ENCODE data around the gene SLC25A23. TPM values are rescaled to one million over a fixed set of nuclear protein-coding genes. Genes with fewer than 3 reads are reported as not detected.

The SLC25A23 gene
- total RNA-seq, 1 donor from 2014 or later: 51.4 TPM

- intact Hi-C loops (cut with DNase I): no loop called here
- ATAC-seq (no peak), DNase-seq (no peak)
- TF ChIP-seq CTCF (IDR thresholded peaks at IDR 0.05): no peak
- Histone ChIP-seq H3K4me3 (no peak overlapping the region), H3K9me3 (peaks cover 4% of the 10 kb centered on the region), H3K27me3 (no peaks in the 10 kb centered on the region), H3K36me3 (no peaks in the 10 kb centered on the region), H3K4me1 (no peaks in the 10 kb centered on the region), H3K27ac (no peak overlapping the region)
Measured at GRCh38 chr19:6450166-6450565, 9.4 kb downstream of the SLC25A23 start.

GRCh38 chr19:6448045-6448444, 11.5 kb downstream of the SLC25A23 start:
- TF ChIP-seq CTCF (IDR thresholded peaks at IDR 0.05): no peak
- DNase-seq (no peak), ATAC-seq (no peak)
- Histone ChIP-seq H3K9me3 (no peaks in the 10 kb centered on the region), H3K27ac (no peak overlapping the region), H3K4me3 (no peak overlapping the region), H3K4me1 (no peaks in the 10 kb centered on the region), H3K27me3 (no peaks in the 10 kb centered on the region), H3K36me3 (no peaks in the 10 kb centered on the region)
- intact Hi-C loops (cut with DNase I): no loop called here

- TF ChIP-seq CTCF (IDR thresholded peaks at IDR 0.05): no peak
- no peaks in the 10 kb centered on the region for H3K4me1 ChIP-seq
- no peaks in the 10 kb centered on the region for H3K27me3 ChIP-seq
- no peak for DNase-seq
- H3K27ac ChIP-seq: no peak overlapping the region
- no peaks in the 10 kb centered on the region for H3K36me3 ChIP-seq
- intact Hi-C loops (cut with DNase I): no loop called here
- no peaks in the 10 kb centered on the region for H3K9me3 ChIP-seq
- no peak for ATAC-seq
- no peak overlapping the region for H3K4me3 ChIP-seq
Measured at GRCh38 chr19:6446452-6446851, 13.1 kb downstream of the SLC25A23 start.

- ATAC-seq (no peak), DNase-seq (no peak)
- Histone ChIP-seq H3K27me3 (no peaks in the 10 kb centered on the region), H3K4me1 (no peaks in the 10 kb centered on the region), H3K4me3 (no peak overlapping the region), H3K9me3 (no peaks in the 10 kb centered on the region), H3K27ac (no peak overlapping the region), H3K36me3 (no peaks in the 10 kb centered on the region)
- intact Hi-C loops (cut with DNase I): no loop called here
- TF ChIP-seq CTCF (IDR thresholded peaks at IDR 0.05): no peak
Measured at GRCh38 chr19:6443986-6444385, 15.6 kb downstream of the SLC25A23 start.

- DNase-seq: no peak
- Histone ChIP-seq H3K4me3 (no peak overlapping the region), H3K27me3 (no peaks in the 10 kb centered on the region), H3K4me1 (no peaks in the 10 kb centered on the region), H3K36me3 (no peaks in the 10 kb centered on the region), H3K9me3 (no peaks in the 10 kb centered on the region), H3K27ac (no peak overlapping the region)
- TF ChIP-seq CTCF (IDR thresholded peaks at IDR 0.05): no peak
- peak; percentile 7 for ATAC-seq
- intact Hi-C loops (cut with DNase I): no loop called here
Measured at GRCh38 chr19:6442087-6442688, 17.4 kb downstream of the SLC25A23 start.

GRCh38 chr19:6440905-6441304, 18.7 kb downstream of the SLC25A23 start:
- ATAC-seq (no peak), DNase-seq (no peak)
- no peaks in the 10 kb centered on the region for H3K4me1 ChIP-seq
- no peak for TF ChIP-seq CTCF (IDR thresholded peaks at IDR 0.05)
- H3K36me3 ChIP-seq: no peaks in the 10 kb centered on the region
- H3K9me3 ChIP-seq: no peaks in the 10 kb centered on the region
- H3K27me3 ChIP-seq: no peaks in the 10 kb centered on the region
- intact Hi-C loops (cut with DNase I): no loop called here
- no peak overlapping the region for H3K27ac ChIP-seq
- H3K4me3 ChIP-seq: no peak overlapping the region

Measured in upper lobe of right lung (tissue), 1 donor.